PC-3 (cell line): Measurements from ENCODE around the gene TMEFF2. TPM values are rescaled to one million over a fixed set of nuclear protein-coding genes. Genes with fewer than 3 reads are reported as not detected.
A peak's percentile ranks its signal among the peaks of the same experiment; 100 is the strongest.

ENCODE experiments used
- ATAC-seq: fragments of 200-7000 bp; cut with Tn5 transposase; 2 replicates; pipeline ENCODE4 v1.9.1; 2020; ENCODE audit warnings: mild to moderate bottlenecking, moderate library complexity
- BruUV-seq: library from RNA; stranded (reverse); fragments of 400-500 nt; replicated peaks from 2 replicates; lab custom pipeline; 2021; lab: Mats Ljungman, UMichigan
- CTCF ChIA-PET: fragments of 300-600 bp; sonication (Branson Sonifier 250); formaldehyde crosslinking; loops from one replicate; lab custom pipeline; 2022; ENCODE audit warnings: antibody characterized with exemption; lab: Charles Lee
- POLR2A ChIA-PET: fragments of 300-600 bp; sonication (Branson Sonifier 250); formaldehyde crosslinking; loops from one replicate; lab custom pipeline; 2022; ENCODE audit warnings: antibody characterized with exemption; ENCODE audit not compliant: unreplicated experiment; lab: Charles Lee
- DNase-seq: peaks from one replicate; pipeline ENCODE4 v3.0.0-alpha.2; 2015
- H2AFZ ChIP-seq: fragments of 300-600 bp; sonication (generic); 2 replicates; pipeline ENCODE4 v1.6.0; 2016; ENCODE audit warnings: antibody characterized with exemption, low read length
- H3F3A ChIP-seq: fragments of 300-600 bp; sonication (generic); one replicate; pipeline ENCODE4 v1.6.0; 2017; ENCODE audit warnings: antibody characterized with exemption, low read length, control low read depth, mild to moderate bottlenecking; ENCODE audit not compliant: unreplicated experiment
- H3K27ac ChIP-seq: fragments of 300-600 bp; sonication (generic); 2 replicates; pipeline ENCODE4 v1.5.1; 2016; ENCODE audit warnings: mild to moderate bottlenecking, low read length
- H3K27me3 ChIP-seq: fragments of 300-600 bp; sonication (generic); 2 replicates; pipeline ENCODE4 v1.6.1; 2016; ENCODE audit warnings: low read length, mixed read lengths
- H3K36me3 ChIP-seq: fragments of 300-600 bp; sonication (generic); 2 replicates; pipeline ENCODE4 v1.6.1; 2016; ENCODE audit warnings: low read depth, mixed run types, low read length, mixed read lengths
- H3K4me1 ChIP-seq: fragments of 300-600 bp; sonication (generic); 2 replicates; pipeline ENCODE4 v1.5.1; 2016; ENCODE audit warnings: low read length; ENCODE audit not compliant: insufficient read depth
- H3K4me2 ChIP-seq: fragments of 300-600 bp; sonication (generic); 2 replicates; pipeline ENCODE4 v1.6.0; 2016; ENCODE audit warnings: low read length
- H3K4me3 ChIP-seq: fragments of 300-600 bp; sonication (generic); 2 replicates; pipeline ENCODE4 v1.5.1; 2016; ENCODE audit warnings: mild to moderate bottlenecking, low read length, mixed read lengths
- H3K79me2 ChIP-seq: fragments of 300-600 bp; sonication (generic); 2 replicates; pipeline ENCODE4 v1.6.1; 2017; ENCODE audit warnings: low read length, mixed read lengths
- H3K9ac ChIP-seq: fragments of 300-600 bp; sonication (generic); 2 replicates; pipeline ENCODE4 v1.6.0; 2016; ENCODE audit warnings: mild to moderate bottlenecking, low read length
- H3K9me2 ChIP-seq: fragments of 300-600 bp; sonication (generic); replicated peaks from 2 replicates; pipeline ENCODE4 v1.6.1; 2016; ENCODE audit warnings: mixed run types, low read length, mixed read lengths
- H3K9me3 ChIP-seq: fragments of 300-600 bp; sonication (generic); 2 replicates; pipeline ENCODE4 v1.6.1; 2016; ENCODE audit warnings: low read length, mixed read lengths
- H4K20me1 ChIP-seq: fragments of 300-600 bp; sonication (generic); 2 replicates; pipeline ENCODE4 v1.6.1; 2016; ENCODE audit warnings: low read length, mixed read lengths
- CTCF ChIP-seq: fragments of 300-600 bp; sonication (generic); conservative IDR thresholded peaks from 2 replicates; pipeline ENCODE4 v1.5.1; 2017; ENCODE audit warnings: antibody characterized with exemption, low read depth, mild to moderate bottlenecking, low read length
- EZH2 ChIP-seq: fragments of 300-600 bp; sonication (generic); IDR thresholded peaks from one replicate; pipeline ENCODE4 v1.6.1; 2017; ENCODE audit warnings: antibody characterized with exemption, mild to moderate bottlenecking, low read length; ENCODE audit not compliant: unreplicated experiment
- EZH2phosphoT487 ChIP-seq: fragments of 300-600 bp; sonication (generic); IDR thresholded peaks from 2 replicates; pipeline ENCODE4 v1.6.1; 2018; ENCODE audit warnings: mild to moderate bottlenecking, antibody characterized with exemption, low read length, borderline replicate concordance
- intact Hi-C: fragments of 100-400 bp; cut with micrococcal nuclease; formaldehyde crosslinking; loops from 2 replicates; pipeline ENCODE4 v1.9.0; 2023
- total RNA-seq: library from RNA; depleted of rRNA; stranded (reverse); fragments of >200 nt; gene quantifications from 2 replicates; pipeline ENCODE4 v1.2.3, GENCODE V29; 2014

TMEFF2 gene
- total RNA-seq, 1 experiment from 2014 or later = not detected

GRCh38 chr2:191981706-191982105 lies 213.0 kb downstream of the TMEFF2 start:
- H3K4me3 ChIP-seq = no peak overlapping the region
- no peak overlapping the region for H3K27ac ChIP-seq
- TF ChIP-seq CTCF (no peak), EZH2 (no peak), EZH2phosphoT487 (no peak)
- ChIA-PET CTCF (no interaction called here), POLR2A (no interaction called here)
- no peaks in the 10 kb centered on the region for H3K4me1 ChIP-seq
- H3K36me3 ChIP-seq = no peaks in the 10 kb centered on the region
- no peak for DNase-seq
- no peaks in the 10 kb centered on the region for H3K79me2 ChIP-seq
- H2AFZ ChIP-seq = no peak overlapping the region
- H3K9me2 ChIP-seq = no peaks in the 10 kb centered on the region
- intact Hi-C loops = no loop called here
- no peak overlapping the region for H3K4me2 ChIP-seq
- no peak overlapping the region for H3K9ac ChIP-seq
- no peak for ATAC-seq
- no peaks in the 10 kb centered on the region for H3K27me3 ChIP-seq
- no TSS peak for BruUV-seq
- no peaks in the 10 kb centered on the region for H4K20me1 ChIP-seq
- no peaks in the 10 kb centered on the region for H3K9me3 ChIP-seq
- H3F3A ChIP-seq = no peaks in the 10 kb centered on the region

- Histone ChIP-seq H3K27me3 (no peaks in the 10 kb centered on the region), H3K4me3 (no peak overlapping the region), H3K9me3 (no peaks in the 10 kb centered on the region), H3K9me2 (no peaks in the 10 kb centered on the region), H3K9ac (no peak overlapping the region), H2AFZ (no peak overlapping the region), H3K27ac (no peak overlapping the region), H4K20me1 (no peaks in the 10 kb centered on the region), H3K79me2 (no peaks in the 10 kb centered on the region), H3K4me2 (no peak overlapping the region), H3K36me3 (no peaks in the 10 kb centered on the region), H3K4me1 (no peaks in the 10 kb centered on the region), H3F3A (no peaks in the 10 kb centered on the region)
- BruUV-seq = no TSS peak
- no peak for TF ChIP-seq CTCF
- TF ChIP-seq EZH2phosphoT487 = no peak
- no peak for TF ChIP-seq EZH2
- intact Hi-C loops = no loop called here
- ChIA-PET POLR2A (no interaction called here), CTCF (no interaction called here)
- ATAC-seq = no peak
- no peak for DNase-seq
Measured at GRCh38 chr2:191980483-191980882, 214.2 kb downstream of the TMEFF2 start.

- no peak overlapping the region for H3K27ac ChIP-seq
- H3K27me3 ChIP-seq = no peaks in the 10 kb centered on the region
- H3K4me1 ChIP-seq = no peaks in the 10 kb centered on the region
- H3K4me2 ChIP-seq = no peak overlapping the region
- POLR2A ChIA-PET = no interaction called here
- no peaks in the 10 kb centered on the region for H3K36me3 ChIP-seq
- H4K20me1 ChIP-seq = no peaks in the 10 kb centered on the region
- BruUV-seq = no TSS peak
- no peaks in the 10 kb centered on the region for H3K9me2 ChIP-seq
- H2AFZ ChIP-seq = no peak overlapping the region
- no peak overlapping the region for H3K4me3 ChIP-seq
- no peak for ATAC-seq
- no peaks in the 10 kb centered on the region for H3K9me3 ChIP-seq
- H3F3A ChIP-seq = no peaks in the 10 kb centered on the region
- TF ChIP-seq CTCF (no peak), EZH2 (no peak), EZH2phosphoT487 (no peak)
- CTCF ChIA-PET = no interaction called here
- no peaks in the 10 kb centered on the region for H3K79me2 ChIP-seq
- peak; percentile 13 for DNase-seq
- intact Hi-C loops = no loop called here
- no peak overlapping the region for H3K9ac ChIP-seq
Measured at GRCh38 chr2:191979221-191979730, 215.5 kb downstream of the TMEFF2 start.
